HepG2 (cell line): ENCODE data around the gene RPS8. TPM values are rescaled to one million over a fixed set of nuclear protein-coding genes. Genes with fewer than 3 reads are reported as not detected.

Experiments
- BCL6 ChIP-seq: IDR thresholded peaks from 2 replicates; pipeline ENCODE4 v1.6.1; 2016; ENCODE audit warnings: missing genetic modification reagents, missing compliant biosample characterization
- E2F2 ChIP-seq: sonication (generic); formaldehyde crosslinking; IDR thresholded peaks from 2 replicates; pipeline ENCODE4 v1.4.0; 2020; ENCODE audit warnings: missing genetic modification reagents, borderline replicate concordance
- EED ChIP-seq: sonication (generic); formaldehyde crosslinking; IDR thresholded peaks from 2 replicates; pipeline ENCODE4 v1.5.0; 2020; ENCODE audit warnings: mild to moderate bottlenecking, missing genetic modification reagents
- ELF3 ChIP-seq: IDR thresholded peaks from 2 replicates; pipeline ENCODE4 v1.6.1; 2016; ENCODE audit warnings: missing genetic modification reagents, missing compliant biosample characterization
- FOXO4 ChIP-seq: sonication (generic); formaldehyde crosslinking; conservative IDR thresholded peaks from 2 replicates; pipeline ENCODE4 v1.8.1; 2023; ENCODE audit warnings: missing genetic modification reagents
- FOXP4 ChIP-seq: sonication (generic); formaldehyde crosslinking; IDR thresholded peaks from 2 replicates; pipeline ENCODE4 v1.4.0; 2020; ENCODE audit warnings: missing genetic modification reagents
- HDAC2 ChIP-seq: sonication (generic); formaldehyde crosslinking; IDR thresholded peaks from 2 replicates; pipeline ENCODE4 v1.4.0; 2020; ENCODE audit warnings: missing genetic modification reagents
- MLLT10 ChIP-seq: sonication (generic); formaldehyde crosslinking; IDR thresholded peaks from 2 replicates; pipeline ENCODE4 v1.4.0; 2020; ENCODE audit warnings: missing genetic modification reagents
- NR1H2 ChIP-seq: sonication (generic); formaldehyde crosslinking; IDR thresholded peaks from 2 replicates; pipeline ENCODE4 v1.8.1; 2022; ENCODE audit warnings: low read depth, missing genetic modification reagents, borderline replicate concordance
- NRL ChIP-seq: sonication (generic); formaldehyde crosslinking; IDR thresholded peaks from 2 replicates; pipeline ENCODE4 v1.5.0; 2020; ENCODE audit warnings: missing genetic modification reagents, mild to moderate bottlenecking, moderate library complexity, borderline replicate concordance
- PLRG1 ChIP-seq: fragments of 450-650 bp; conservative IDR thresholded peaks from 2 replicates; pipeline ENCODE4 v1.6.1; 2016
- POLR2G ChIP-seq: fragments of 200-400 bp; formaldehyde crosslinking; IDR thresholded peaks from 2 replicates; pipeline ENCODE4 v1.6.1; 2018; ENCODE audit warnings: mild to moderate bottlenecking, low read depth, low read length, moderate library complexity
- PRDM10 ChIP-seq: sonication (generic); formaldehyde crosslinking; IDR thresholded peaks from 2 replicates; pipeline ENCODE4 v1.4.0; 2020; ENCODE audit warnings: low read depth, missing genetic modification reagents
- REL ChIP-seq: sonication (generic); formaldehyde crosslinking; conservative IDR thresholded peaks from 2 replicates; pipeline ENCODE4 v1.8.0; 2022; ENCODE audit warnings: mild to moderate bottlenecking, missing genetic modification reagents, moderate library complexity
- REXO4 ChIP-seq: sonication (generic); formaldehyde crosslinking; IDR thresholded peaks from 2 replicates; pipeline ENCODE4 v1.8.0; 2022; ENCODE audit warnings: missing genetic modification reagents, mild to moderate bottlenecking, borderline replicate concordance
- RXRB ChIP-seq: IDR thresholded peaks from 2 replicates; pipeline ENCODE4 v1.6.1; 2016; ENCODE audit warnings: borderline replicate concordance, missing genetic modification reagents, missing compliant biosample characterization
- SALL1 ChIP-seq: sonication (generic); formaldehyde crosslinking; IDR thresholded peaks from 2 replicates; pipeline ENCODE4 v1.8.0; 2022; ENCODE audit warnings: mild to moderate bottlenecking, missing genetic modification reagents
- SKI ChIP-seq: fragments of 450-650 bp; IDR thresholded peaks from one replicate; pipeline ENCODE4 v1.6.1; 2018; ENCODE audit warnings: mild to moderate bottlenecking; ENCODE audit not compliant: partially characterized antibody
- SP1 ChIP-seq, 2 experiments: fragments of 450-650 bp in 1 of 2; sonication (generic) in 1 of 2; formaldehyde crosslinking in 1 of 2; IDR thresholded peaks; 2 replicates each; pipeline versions ENCODE4 v1.4.0 to v1.6.1; 2016 to 2020; ENCODE audit warnings: missing genetic modification reagents in 1 of 2
- ZNF143 ChIP-seq: sonication (generic); formaldehyde crosslinking; IDR thresholded peaks from 2 replicates; pipeline ENCODE4 v1.4.0; 2020; ENCODE audit warnings: missing genetic modification reagents
- ZNF629 ChIP-seq: sonication (generic); formaldehyde crosslinking; conservative IDR thresholded peaks from 2 replicates; pipeline ENCODE4 v1.5.0; 2020; ENCODE audit warnings: missing genetic modification reagents
- polyA plus RNA-seq, 8 experiments: library from polyadenylated mRNA; depleted of rRNA in 3 of 8; stranded (reverse) in 7 of 8; unstranded in 1 of 8; fragments of >200 nt; fragmentation: Illumina TruSeq in 4 of 8; extraction: Trizol in 4 of 8; gene quantifications; 2 replicates each; pipeline versions ENCODE4 v1.2.1 to v1.2.3, GENCODE V29; 2011 to 2016; ENCODE audit warnings: low read depth in 4 of 8, missing spikeins in 1 of 8, mixed read lengths in 1 of 8; ENCODE audit not compliant: insufficient read depth in 1 of 8
- total RNA-seq, 5 experiments: library from RNA; depleted of rRNA; stranded (reverse); fragments of >200 nt; fragmentation: Illumina TruSeq; extraction: Trizol; gene quantifications; 2 replicates each; pipeline ENCODE4 v1.2.3, GENCODE V29; 2016; ENCODE audit warnings: low read depth in 1 of 5

The RPS8 gene
- total and polyA plus RNA-seq, 2 of the 13 experiments (the other 11 are each of a cell fraction or from before 2014, with no cell fraction given) = 2,628 to 2,822 TPM

GRCh38 chr1:44739307-44740178, 35.8 kb upstream of the RPS8 start, which contains the start of gene KIF2C (continued):
- 0 out of 2 replicates have a peak, but pooled peaks have one; percentile 78 for TF ChIP-seq FOXO4 (CRISPR knock-in tag)
- peak; percentile 46; the same call in 1 of the 2 replicates for TF ChIP-seq HDAC2 (CRISPR knock-in tag)
- TF ChIP-seq E2F2 (CRISPR knock-in tag) = peak; percentile 80; the same call in 1 of the 2 replicates
- TF ChIP-seq SKI = peak; percentile 15
- no peak for TF ChIP-seq EED (CRISPR knock-in tag)
- peak; percentile 62 for TF ChIP-seq ELF3 (CRISPR knock-in tag)
- no peak for TF ChIP-seq REXO4 (CRISPR knock-in tag)
- TF ChIP-seq POLR2G = peak; percentile 96
- peak; percentile 80; the same call in 1 of the 2 replicates for TF ChIP-seq PRDM10 (CRISPR knock-in tag)
- no peak for TF ChIP-seq ZNF629 (CRISPR knock-in tag)
- no peak for TF ChIP-seq MLLT10 (CRISPR knock-in tag)
- peak; percentile 62 for TF ChIP-seq FOXP4 (CRISPR knock-in tag)
- TF ChIP-seq RXRB (CRISPR knock-in tag) = peak; percentile 49; the same call in 1 of the 2 replicates
- no peak for TF ChIP-seq SP1 (IDR thresholded peaks at IDR 0.05)
- peak; percentile 80; the same call in 1 of the 2 replicates for TF ChIP-seq SP1 (CRISPR knock-in tag; IDR thresholded peaks at IDR 0.05)
- TF ChIP-seq PLRG1 = no peak
- peak; percentile 51; the same call in 1 of the 2 replicates for TF ChIP-seq REL (CRISPR knock-in tag)
- peak; percentile 74 for TF ChIP-seq SALL1 (CRISPR knock-in tag)
- TF ChIP-seq BCL6 (CRISPR knock-in tag) = peak; percentile 17
- TF ChIP-seq ZNF143 (CRISPR knock-in tag) = peak; percentile 90
- peak; percentile 55; the same call in 1 of the 2 replicates for TF ChIP-seq NR1H2 (CRISPR knock-in tag)
- peak; percentile 77; the same call in 1 of the 2 replicates for TF ChIP-seq NRL (CRISPR knock-in tag)
